ENCODE measurements around the gene PMM1. TPM values are rescaled to one million over a fixed set of nuclear protein-coding genes. Genes with fewer than 3 reads are reported as not detected.
"Not testable (repeated sequence)": the region's sequence is repeated elsewhere in the genome, so short reads cannot be mapped to it uniquely, and the experiment has no call there.

The PMM1 gene
- total RNA-seq (100 to 1,000 TPM in 1 of 5 donors, 10 to 100 TPM in 4; 15.2 to 131 (median 41.9) TPM), polyA plus RNA-seq (100 to 1,000 TPM in 2 of 3 donors, 10 to 100 TPM in 1; 54.6 to 126 (median 102) TPM)
- long read RNA-seq, donor 1, transcript PMM1-201 (8 exons, 1,298 nt), result major isoform, 5 of 6 reads
- long read RNA-seq, donor 1, partial matches to known transcripts, result 0 of 6 reads
- long read RNA-seq, donor 1, other reads (novel, unspliced or antisense), result 0 of 6 reads
- long read RNA-seq, donor 2, transcript PMM1-201 (8 exons, 1,298 nt), result major isoform, 11 of 19 reads
- long read RNA-seq, donor 2, partial matches to known transcripts, result 5 of 19 reads
- long read RNA-seq, donor 2, other reads (novel, unspliced or antisense), result 0 of 19 reads
- long read RNA-seq, donor 3, transcript PMM1-201 (8 exons, 1,298 nt), result major isoform, 6 of 7 reads
- long read RNA-seq, donor 3, partial matches to known transcripts, result 0 of 7 reads
- long read RNA-seq, donor 3, other reads (novel, unspliced or antisense), result 0 of 7 reads
- long read RNA-seq, donor 4, partial matches to known transcripts, result 0 of 2 reads
- long read RNA-seq, donor 4, other reads (novel, unspliced or antisense), result 0 of 2 reads
- long read RNA-seq, donor 5, transcript PMM1-201 (8 exons, 1,298 nt), result major isoform, 15 of 18 reads
- long read RNA-seq, donor 5, partial matches to known transcripts, result 0 of 18 reads
- long read RNA-seq, donor 5, other reads (novel, unspliced or antisense), result 0 of 18 reads
- long read RNA-seq, donor 6, transcript PMM1-201 (8 exons, 1,298 nt), result major isoform, 21 of 31 reads
- long read RNA-seq, donor 6, partial matches to known transcripts, result 6 of 31 reads
- long read RNA-seq, donor 6, other reads (novel, unspliced or antisense), result 0 of 31 reads
- long read RNA-seq, donor 7, transcript PMM1-201 (8 exons, 1,298 nt), result major isoform, 9 of 30 reads
- long read RNA-seq, donor 7, partial matches to known transcripts, result 20 of 30 reads
- long read RNA-seq, donor 7, other reads (novel, unspliced or antisense), result 0 of 30 reads
- long read RNA-seq, donor 8, transcript PMM1-201 (8 exons, 1,298 nt), result major isoform, 11 of 42 reads
- long read RNA-seq, donor 8, partial matches to known transcripts, result 27 of 42 reads
- long read RNA-seq, donor 8, other reads (novel, unspliced or antisense), result 0 of 42 reads
- long read RNA-seq, donor 9, transcript PMM1-201 (8 exons, 1,298 nt), result major isoform, 8 of 9 reads
- long read RNA-seq, donor 9, partial matches to known transcripts, result 0 of 9 reads
- long read RNA-seq, donor 9, other reads (novel, unspliced or antisense), result 0 of 9 reads
- long read RNA-seq, donor 10, transcript PMM1-201 (8 exons, 1,298 nt), result major isoform, 10 of 26 reads
- long read RNA-seq, donor 10, partial matches to known transcripts, result 15 of 26 reads
- long read RNA-seq, donor 10, other reads (novel, unspliced or antisense), result 0 of 26 reads

- Histone ChIP-seq H3K36me3 (peaks cover 0 to 13% (median 10%) of the 10 kb centered on the region in 4 donors), H3K27me3 (no peaks in the 10 kb centered on the region), H3K4me1 (peaks cover 15 to 55% (median 42%) of the 10 kb centered on the region in 4 donors), H3K27ac (peak within 1 kb of the TSS; percentile 83 to 93 (median 91)), H3K4me3 (peak within 1 kb of the TSS; percentile 75 to 91 (median 84)), H3K9me3 (no peaks in the 10 kb centered on the region)
- intact Hi-C loops (cut with DNase I; ENCODE audit: low total_unique reads), result loop anchor here (10.0 kb wide), 1 partner anchor 45 kb away; the partner anchor contains the start of gene POLR3H
- TF ChIP-seq POLR2A (IDR thresholded peaks at IDR 0.05) (peak in 2 of 4 donors; percentile 60 to 88), CTCF (IDR thresholded peaks at IDR 0.05) (no peak), POLR2AphosphoS5 (IDR thresholded peaks at IDR 0.05) (peak; percentile 79 to 98 (median 95))
- 0 to 1% (median 1%) methylated on average over 36 to 61 of the region's 61 CpGs for WGBS, 5 donors
- DNase-seq, result peak; percentile 100
These were observed at the start of gene PMM1 for GRCh38 chr22:41589391-41590241. TSS of gene PMM1 (minus strand) at chr22:41589840. CDS start at chr22:41589805, 35 bp downstream.

GRCh38 chr22:41638748-41639147 is 49.1 kb upstream of the PMM1 start:
- TF ChIP-seq POLR2AphosphoS5 (IDR thresholded peaks at IDR 0.05) (no peak), CTCF (IDR thresholded peaks at IDR 0.05) (no peak), EP300 (IDR thresholded peaks at IDR 0.05) (no peak), POLR2A (IDR thresholded peaks at IDR 0.05) (no peak)
- intact Hi-C loops (cut with DNase I; ENCODE audit: low total_unique reads), result no loop called here
- 81 to 93% (median 86%) methylated on average over 5 of the region's 5 CpGs for WGBS, 5 donors
- no peak overlapping the region for H3K4me3 ChIP-seq
- no peaks in the 10 kb centered on the region for H3K27me3 ChIP-seq
- H3K27ac ChIP-seq, result no peak overlapping the region
- H3K9me3 ChIP-seq, result no peaks in the 10 kb centered on the region
- H3K36me3 ChIP-seq, result peaks cover 88 to 100% (median 100%) of the 10 kb centered on the region in 4 donors
- peaks cover 0 to 6% (median 0%) of the 10 kb centered on the region in 4 donors for H3K4me1 ChIP-seq
- DNase-seq, result no peak

- Histone ChIP-seq H3K4me3 (no peak overlapping the region), H3K27me3 (no peaks in the 10 kb centered on the region), H3K9me3 (no peaks in the 10 kb centered on the region), H3K27ac (no peak overlapping the region), H3K4me1 (peaks cover 0 to 6% (median 0%) of the 10 kb centered on the region in 4 donors), H3K36me3 (peaks cover 85 to 100% (median 100%) of the 10 kb centered on the region in 4 donors)
- no peak for TF ChIP-seq POLR2A (IDR thresholded peaks at IDR 0.05)
- TF ChIP-seq EP300 (IDR thresholded peaks at IDR 0.05), result no peak
- TF ChIP-seq POLR2AphosphoS5 (IDR thresholded peaks at IDR 0.05), result no peak
- TF ChIP-seq CTCF (IDR thresholded peaks at IDR 0.05), result no peak
- DNase-seq, result no peak
- intact Hi-C loops (cut with DNase I; ENCODE audit: low total_unique reads), result no loop called here
- WGBS, 5 donors, result 88 to 93% (median 91%) methylated on average over 5 of the region's 5 CpGs
These were observed 48.5 kb upstream of the PMM1 start for GRCh38 chr22:41638124-41638523.

- WGBS, 5 donors, result 94 to 98% (median 96%) methylated on average over 8 of the region's 8 CpGs
- peaks cover 80 to 100% (median 99%) of the 10 kb centered on the region in 4 donors for H3K36me3 ChIP-seq
These were observed 48.0 kb upstream of the PMM1 start for GRCh38 chr22:41637623-41638022.

More at GRCh38 chr22:41637623-41638022, 48.0 kb upstream of the PMM1 start:
- H3K4me3 ChIP-seq; intact Hi-C loops (cut with DNase I; ENCODE audit: low total_unique reads); H3K4me1 ChIP-seq; H3K27ac ChIP-seq; H3K27me3 ChIP-seq; H3K9me3 ChIP-seq; DNase-seq: not testable (repeated sequence)

Measured in stomach (tissue), 19 donors.